Calu3 (cell line): ENCODE results near the gene PIGZ. TPM values are rescaled to one million over a fixed set of nuclear protein-coding genes. Genes with fewer than 3 reads are reported as not detected.

Experiments used
- BruUV-seq: library from RNA; stranded (reverse); fragments of 400-500 nt; replicated peaks from 2 replicates; lab custom pipeline; 2021; lab: Mats Ljungman, UMichigan
- CTCF ChIA-PET: fragments of 300-600 bp; sonication (Branson Sonifier 250); formaldehyde crosslinking; loops from one replicate; lab custom pipeline; 2022; ENCODE audit warnings: antibody characterized with exemption; lab: Charles Lee
- DNase-seq: peaks from one replicate; pipeline ENCODE4 v3.0.0; 2022
- H3K27ac Mint-ChIP-seq: one replicate; pipeline ENCODE4 v1.8.0; 2022; ENCODE audit warnings: mixed read lengths; ENCODE audit not compliant: unreplicated experiment
- H3K27me3 Mint-ChIP-seq: one replicate; pipeline ENCODE4 v1.8.0; 2022; ENCODE audit warnings: mixed read lengths; ENCODE audit not compliant: unreplicated experiment
- H3K36me3 Mint-ChIP-seq: one replicate; pipeline ENCODE4 v1.8.0; 2022; ENCODE audit warnings: mild to moderate bottlenecking, moderate library complexity, mixed read lengths; ENCODE audit not compliant: insufficient read depth, unreplicated experiment
- H3K4me1 Mint-ChIP-seq: one replicate; pipeline ENCODE4 v1.8.0; 2022; ENCODE audit warnings: mild to moderate bottlenecking, low read depth, mixed read lengths; ENCODE audit not compliant: unreplicated experiment
- H3K4me3 Mint-ChIP-seq: one replicate; pipeline ENCODE4 v1.8.0; 2022; ENCODE audit warnings: mild to moderate bottlenecking, low read depth, moderate library complexity, mixed read lengths; ENCODE audit not compliant: unreplicated experiment
- H3K9me3 Mint-ChIP-seq: one replicate; pipeline ENCODE4 v1.8.0; 2022; ENCODE audit warnings: low read depth, mixed read lengths; ENCODE audit not compliant: unreplicated experiment
- CTCF ChIP-seq: fragments of 200-600 bp; IDR thresholded peaks from one replicate; pipeline ENCODE4 v1.8.0; 2022; ENCODE audit warnings: antibody characterized with exemption; ENCODE audit not compliant: unreplicated experiment
- intact Hi-C: fragments of 100-400 bp; cut with micrococcal nuclease; formaldehyde crosslinking; loops from one replicate; pipeline ENCODE4 v1.10.0; 2022; ENCODE audit not compliant: unreplicated experiment
- total RNA-seq: library from RNA; stranded (reverse); gene quantifications from 2 replicates; pipeline ENCODE4 v1.2.3, GENCODE V29; 2022

The PIGZ gene
- total RNA-seq, 1 experiment from 2014 or later, result 6.7 TPM

GRCh38 chr3:196967412-196968232, 1.0 kb downstream of the PIGZ start:
- Mint-ChIP-seq H3K27me3 (peaks cover 16% of the 10 kb centered on the region), H3K36me3 (peaks cover 29% of the 10 kb centered on the region), H3K9me3 (no peaks in the 10 kb centered on the region), H3K4me3 (peak overlapping the region; percentile 80), H3K4me1 (peaks cover 10% of the 10 kb centered on the region), H3K27ac (no peak overlapping the region)
- no peak for DNase-seq
- CTCF ChIA-PET, result no interaction called here
- intact Hi-C loops, result no loop called here
- TSS peak; percentile 39 for BruUV-seq
- TF ChIP-seq CTCF, result no peak

DNA sequence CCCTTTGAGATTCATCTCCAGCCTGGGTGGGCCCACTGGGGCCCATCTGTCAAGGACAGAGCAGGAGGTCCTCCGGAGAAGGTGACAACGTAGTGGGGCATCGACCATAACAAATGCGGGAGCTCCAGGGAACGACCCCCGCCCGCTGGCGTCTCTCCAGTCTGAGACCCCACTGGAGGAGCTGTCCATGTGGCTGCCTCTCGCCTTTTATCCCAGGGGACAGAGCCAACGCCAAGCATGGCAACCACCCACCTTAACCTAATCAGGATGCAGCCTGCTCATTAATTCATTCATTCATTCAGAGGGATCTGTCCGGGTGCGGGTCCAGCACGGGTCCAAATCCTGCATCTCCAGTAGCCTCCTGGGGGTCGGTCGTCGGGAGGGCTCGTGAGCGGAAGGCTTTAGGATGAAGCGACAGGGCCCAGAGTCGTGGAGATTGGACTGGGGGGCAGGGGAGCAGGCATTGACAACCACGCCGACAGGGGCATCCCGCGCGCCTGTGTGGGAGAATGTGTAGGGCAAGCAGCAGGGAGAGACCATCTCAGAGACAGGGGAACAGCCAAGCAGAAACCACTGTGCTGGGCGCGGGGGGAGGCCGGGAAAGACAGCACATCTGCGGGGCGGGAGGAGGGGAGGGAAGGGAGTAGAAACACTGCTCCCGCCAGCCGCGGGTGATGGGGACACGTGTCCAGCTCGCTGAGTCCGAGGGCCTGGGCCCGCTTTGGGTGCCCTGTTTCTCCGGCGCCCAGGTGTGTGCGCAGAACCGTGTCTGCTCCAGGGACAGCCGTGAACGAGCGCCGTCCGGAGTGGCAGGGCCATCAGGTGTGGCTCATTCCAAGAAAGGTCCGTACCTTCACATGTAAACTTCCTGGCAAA, 1.9 kb downstream of the PIGZ start:
- DNase-seq, result no peak
- H3K36me3 Mint-ChIP-seq, result peaks cover 29% of the 10 kb centered on the region
- H3K27me3 Mint-ChIP-seq, result peaks cover 16% of the 10 kb centered on the region
- no TSS peak for BruUV-seq
- no peak overlapping the region for H3K27ac Mint-ChIP-seq
- no peak for TF ChIP-seq CTCF
- H3K4me1 Mint-ChIP-seq, result peaks cover 10% of the 10 kb centered on the region
- intact Hi-C loops, result no loop called here
- CTCF ChIA-PET, result interaction anchor here (0.6 kb wide), 1 partner anchor 200 kb away, joined by 5 read pairs; no protein-coding TSS in a partner anchor
- H3K4me3 Mint-ChIP-seq, result no peak overlapping the region
- H3K9me3 Mint-ChIP-seq, result no peaks in the 10 kb centered on the region

DNA sequence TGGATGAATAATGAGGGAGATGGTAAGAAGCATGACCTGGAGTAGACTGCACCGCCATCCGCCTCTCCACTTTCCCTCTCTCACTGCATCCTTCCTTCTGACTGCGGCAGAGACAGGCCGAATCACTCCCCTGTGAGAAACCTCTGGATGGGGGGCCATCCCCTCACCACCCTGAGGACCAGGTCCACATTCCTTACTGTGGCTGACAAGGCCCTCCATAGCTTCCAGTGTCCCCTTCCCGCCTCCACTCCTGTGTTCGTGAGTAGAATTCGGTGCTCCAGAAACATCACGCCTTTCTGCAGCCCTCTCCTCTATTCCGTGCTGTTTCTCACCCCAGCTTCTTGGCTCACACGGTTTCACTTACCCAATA, 2.8 kb downstream of the PIGZ start:
- Mint-ChIP-seq H3K27ac (no peak overlapping the region), H3K9me3 (no peaks in the 10 kb centered on the region), H3K27me3 (peaks cover 10% of the 10 kb centered on the region), H3K4me3 (no peak overlapping the region), H3K36me3 (peaks cover 29% of the 10 kb centered on the region), H3K4me1 (peaks cover 8% of the 10 kb centered on the region)
- no peak for TF ChIP-seq CTCF
- intact Hi-C loops, result no loop called here
- DNase-seq, result no peak
- CTCF ChIA-PET, result no interaction called here
- BruUV-seq, result no TSS peak

DNA sequence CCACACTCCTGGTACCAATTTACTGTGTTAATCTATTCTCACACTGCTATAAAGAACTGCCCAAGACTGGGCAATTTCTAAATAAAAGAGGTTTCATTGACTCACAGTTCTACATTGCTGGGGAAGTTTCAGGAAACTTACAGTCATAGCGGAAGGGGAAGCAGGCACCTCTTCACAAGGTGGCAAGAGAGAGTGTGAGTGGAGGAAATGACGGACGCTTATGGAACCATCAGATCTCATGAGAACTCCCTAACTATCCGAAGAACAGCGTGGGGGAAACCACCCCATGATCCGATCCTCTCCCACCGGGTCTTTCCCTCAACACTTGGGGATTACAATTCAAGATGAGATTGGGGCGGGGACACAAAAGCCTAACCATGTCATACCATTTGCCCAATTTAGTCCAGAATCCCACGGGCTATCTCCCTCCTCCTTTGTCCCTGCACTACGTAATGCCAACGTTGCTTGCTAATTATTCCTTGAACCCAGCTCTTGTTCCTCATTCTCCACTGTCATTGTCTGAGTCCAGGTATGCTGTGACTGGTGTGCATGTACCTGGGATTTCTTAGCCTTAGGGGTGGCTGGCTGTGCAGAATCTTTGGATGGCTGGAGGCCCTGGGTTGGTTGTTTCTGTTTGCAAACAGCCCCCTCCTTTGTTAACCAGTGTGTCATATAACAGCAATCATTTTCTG, 3.4 kb downstream of the PIGZ start:
- H3K9me3 Mint-ChIP-seq, result no peaks in the 10 kb centered on the region
- DNase-seq, result no peak
- no peak overlapping the region for H3K4me3 Mint-ChIP-seq
- TF ChIP-seq CTCF, result no peak
- H3K27ac Mint-ChIP-seq, result no peak overlapping the region
- intact Hi-C loops, result no loop called here
- H3K4me1 Mint-ChIP-seq, result peaks cover 3% of the 10 kb centered on the region
- BruUV-seq, result no TSS peak
- peaks cover 25% of the 10 kb centered on the region for H3K36me3 Mint-ChIP-seq
- CTCF ChIA-PET, result no interaction called here
- H3K27me3 Mint-ChIP-seq, result peaks cover 5% of the 10 kb centered on the region
